Measurements from ENCODE around the gene MBD3.
A peak's percentile ranks its signal among the peaks of the same experiment; 100 is the strongest.

MBD3 gene

GRCh38 chr19:1631557-1632100 lies 39.0 kb upstream of the MBD3 start:
- Histone ChIP-seq H3K14ac (ENCODE audit: low read length) (no peak overlapping the region), H3K27me3 (ENCODE audit: control insufficient read depth in 3 of 3, insufficient read depth in 3 of 3, low read depth in 1 of 3, low read length in 3 of 3) (no peaks in the 10 kb centered on the region), H3K79me1 (ENCODE audit: low read depth, low read length) (peaks cover 53% of the 10 kb centered on the region), H3K9me3 (replicated peaks in 1 of 2; ENCODE audit: control insufficient read depth in 2 of 2, insufficient read depth in 1 of 2, low read depth in 1 of 2, low read length in 2 of 2) (peaks cover 5 to 9% of the 10 kb centered on the region in 2 donors), H3K4me1 (ENCODE audit: control insufficient read depth in 2 of 2, insufficient read depth in 1 of 2, low read depth in 1 of 2, low read length in 2 of 2) (no peaks in the 10 kb centered on the region), H3K18ac (ENCODE audit: low read length) (no peak overlapping the region), H3K4ac (ENCODE audit: low read length) (no peak overlapping the region), H3K27ac (replicated peaks; ENCODE audit: low read length) (no peak overlapping the region), H3K4me2 (ENCODE audit: insufficient read depth, low read length, poor library complexity, severe bottlenecking) (no peak overlapping the region), H3K4me3 (ENCODE audit: low read length in 2 of 2) (no peak overlapping the region), H2AFZ (ENCODE audit: low read length) (no peak overlapping the region), H3K36me3 (replicated peaks in 1 of 2; ENCODE audit: control insufficient read depth in 2 of 2, insufficient read depth in 2 of 2, low read length in 2 of 2) (peaks cover 43 to 79% of the 10 kb centered on the region in 2 donors), H3K9ac (ENCODE audit: low read depth, low read length, poor library complexity) (peak overlapping the region; percentile 30), H4K91ac (ENCODE audit: low read depth, low read length, poor library complexity) (no peak overlapping the region), H2AK5ac (ENCODE audit: low read depth, low read length) (no peak overlapping the region), H2BK5ac (ENCODE audit: low read length) (no peak overlapping the region), H2BK12ac (ENCODE audit: low read length) (peak overlapping the region; percentile 41), H3K23ac (ENCODE audit: low read depth, low read length, poor library complexity) (peak overlapping the region; percentile 12), H2BK120ac (ENCODE audit: low read depth, low read length) (no peak overlapping the region), H2BK15ac (ENCODE audit: low read length) (no peak overlapping the region), H4K8ac (ENCODE audit: low read depth, low read length) (no peak overlapping the region)
- DNase-seq (ENCODE audit: low spot score), result no peak
- no CpG with 5 or more reads among the region's 31 CpGs for WGBS, 2 donors (ENCODE audit: extremely low coverage in 2 of 2, insufficient read length in 2 of 2, insufficient replicate concordance in 1 of 2)

GRCh38 chr19:1630811-1631210 lies 38.1 kb upstream of the MBD3 start:
- WGBS, 2 donors (ENCODE audit: extremely low coverage in 2 of 2, insufficient read length in 2 of 2, insufficient replicate concordance in 1 of 2), result no CpG with 5 or more reads among the region's 17 CpGs
- peaks cover 50% of the 10 kb centered on the region for H3K79me1 ChIP-seq (ENCODE audit: low read depth, low read length)
- H3K18ac ChIP-seq (ENCODE audit: low read length), result no peak overlapping the region
- no peak overlapping the region for H3K27ac ChIP-seq (replicated peaks; ENCODE audit: low read length)
- H3K27me3 ChIP-seq (ENCODE audit: control insufficient read depth in 3 of 3, insufficient read depth in 3 of 3, low read depth in 1 of 3, low read length in 3 of 3), result no peaks in the 10 kb centered on the region
- no peak overlapping the region for H3K9ac ChIP-seq (ENCODE audit: low read depth, low read length, poor library complexity)
- no peak for DNase-seq (ENCODE audit: low spot score)
- no peak overlapping the region for H2BK5ac ChIP-seq (ENCODE audit: low read length)
- H3K23ac ChIP-seq (ENCODE audit: low read depth, low read length, poor library complexity), result no peak overlapping the region
- H4K91ac ChIP-seq (ENCODE audit: low read depth, low read length, poor library complexity), result no peak overlapping the region
- H2BK15ac ChIP-seq (ENCODE audit: low read length), result no peak overlapping the region
- H3K4ac ChIP-seq (ENCODE audit: low read length), result no peak overlapping the region
- peaks cover 42 to 79% of the 10 kb centered on the region in 2 donors for H3K36me3 ChIP-seq (replicated peaks in 1 of 2; ENCODE audit: control insufficient read depth in 2 of 2, insufficient read depth in 2 of 2, low read length in 2 of 2)
- no peak overlapping the region for H4K8ac ChIP-seq (ENCODE audit: low read depth, low read length)
- H3K14ac ChIP-seq (ENCODE audit: low read length), result no peak overlapping the region
- H3K9me3 ChIP-seq (replicated peaks in 1 of 2; ENCODE audit: control insufficient read depth in 2 of 2, insufficient read depth in 1 of 2, low read depth in 1 of 2, low read length in 2 of 2), result peaks cover 5 to 8% of the 10 kb centered on the region in 2 donors
- no peak overlapping the region for H2AFZ ChIP-seq (ENCODE audit: low read length)
- no peak overlapping the region for H3K4me3 ChIP-seq (ENCODE audit: low read length in 2 of 2)
- H2BK12ac ChIP-seq (ENCODE audit: low read length), result no peak overlapping the region
- H2BK120ac ChIP-seq (ENCODE audit: low read depth, low read length), result no peak overlapping the region
- H3K4me1 ChIP-seq (ENCODE audit: control insufficient read depth in 2 of 2, insufficient read depth in 1 of 2, low read depth in 1 of 2, low read length in 2 of 2), result no peaks in the 10 kb centered on the region
- no peak overlapping the region for H3K4me2 ChIP-seq (ENCODE audit: insufficient read depth, low read length, poor library complexity, severe bottlenecking)
- no peak overlapping the region for H2AK5ac ChIP-seq (ENCODE audit: low read depth, low read length)

GRCh38 chr19:1630012-1630411 lies 37.3 kb upstream of the MBD3 start:
- no peaks in the 10 kb centered on the region for H3K4me1 ChIP-seq (ENCODE audit: control insufficient read depth in 2 of 2, insufficient read depth in 1 of 2, low read depth in 1 of 2, low read length in 2 of 2)
- H3K4me3 ChIP-seq (ENCODE audit: low read length in 2 of 2), result no peak overlapping the region
- H3K14ac ChIP-seq (ENCODE audit: low read length), result no peak overlapping the region
- no peak overlapping the region for H2BK15ac ChIP-seq (ENCODE audit: low read length)
- DNase-seq (ENCODE audit: low spot score), result no peak
- no peak overlapping the region for H4K91ac ChIP-seq (ENCODE audit: low read depth, low read length, poor library complexity)
- peak overlapping the region; percentile 10 for H2BK12ac ChIP-seq (ENCODE audit: low read length)
- H4K8ac ChIP-seq (ENCODE audit: low read depth, low read length), result no peak overlapping the region
- no peaks in the 10 kb centered on the region for H3K27me3 ChIP-seq (ENCODE audit: control insufficient read depth in 3 of 3, insufficient read depth in 3 of 3, low read depth in 1 of 3, low read length in 3 of 3)
- H3K9ac ChIP-seq (ENCODE audit: low read depth, low read length, poor library complexity), result no peak overlapping the region
- H2AFZ ChIP-seq (ENCODE audit: low read length), result no peak overlapping the region
- H2AK5ac ChIP-seq (ENCODE audit: low read depth, low read length), result no peak overlapping the region
- no peak overlapping the region for H3K4ac ChIP-seq (ENCODE audit: low read length)
- H3K79me1 ChIP-seq (ENCODE audit: low read depth, low read length), result peaks cover 53% of the 10 kb centered on the region
- H2BK5ac ChIP-seq (ENCODE audit: low read length), result no peak overlapping the region
- H3K18ac ChIP-seq (ENCODE audit: low read length), result no peak overlapping the region
- no CpG with 5 or more reads among the region's 20 CpGs for WGBS, 2 donors (ENCODE audit: extremely low coverage in 2 of 2, insufficient read length in 2 of 2, insufficient replicate concordance in 1 of 2)
- no peak overlapping the region for H2BK120ac ChIP-seq (ENCODE audit: low read depth, low read length)
- H3K27ac ChIP-seq (replicated peaks; ENCODE audit: low read length), result no peak overlapping the region
- H3K36me3 ChIP-seq (replicated peaks in 1 of 2; ENCODE audit: control insufficient read depth in 2 of 2, insufficient read depth in 2 of 2, low read length in 2 of 2), result peaks cover 47 to 79% of the 10 kb centered on the region in 2 donors
- peak overlapping the region; percentile 73 for H3K23ac ChIP-seq (ENCODE audit: low read depth, low read length, poor library complexity)
- H3K4me2 ChIP-seq (ENCODE audit: insufficient read depth, low read length, poor library complexity, severe bottlenecking), result no peak overlapping the region
- peaks cover 3 to 4% of the 10 kb centered on the region in 2 donors for H3K9me3 ChIP-seq (replicated peaks in 1 of 2; ENCODE audit: control insufficient read depth in 2 of 2, insufficient read depth in 1 of 2, low read depth in 1 of 2, low read length in 2 of 2)

- no peak overlapping the region for H2BK5ac ChIP-seq (ENCODE audit: low read length)
- H3K18ac ChIP-seq (ENCODE audit: low read length), result no peak overlapping the region
- no peaks in the 10 kb centered on the region for H3K4me1 ChIP-seq (ENCODE audit: control insufficient read depth in 2 of 2, insufficient read depth in 1 of 2, low read depth in 1 of 2, low read length in 2 of 2)
- no peak overlapping the region for H3K27ac ChIP-seq (replicated peaks; ENCODE audit: low read length)
- H3K4ac ChIP-seq (ENCODE audit: low read length), result no peak overlapping the region
- no peak overlapping the region for H4K91ac ChIP-seq (ENCODE audit: low read depth, low read length, poor library complexity)
- no peak overlapping the region for H4K8ac ChIP-seq (ENCODE audit: low read depth, low read length)
- H3K4me3 ChIP-seq (ENCODE audit: low read length in 2 of 2), result no peak overlapping the region
- no peak overlapping the region for H3K14ac ChIP-seq (ENCODE audit: low read length)
- H3K9ac ChIP-seq (ENCODE audit: low read depth, low read length, poor library complexity), result peak overlapping the region; percentile 64
- no peak overlapping the region for H2AFZ ChIP-seq (ENCODE audit: low read length)
- no CpG with 5 or more reads among the region's 24 CpGs for WGBS, 2 donors (ENCODE audit: extremely low coverage in 2 of 2, insufficient read length in 2 of 2, insufficient replicate concordance in 1 of 2)
- H3K4me2 ChIP-seq (ENCODE audit: insufficient read depth, low read length, poor library complexity, severe bottlenecking), result no peak overlapping the region
- H3K23ac ChIP-seq (ENCODE audit: low read depth, low read length, poor library complexity), result no peak overlapping the region
- peaks cover 46% of the 10 kb centered on the region for H3K79me1 ChIP-seq (ENCODE audit: low read depth, low read length)
- H2BK120ac ChIP-seq (ENCODE audit: low read depth, low read length), result no peak overlapping the region
- H2AK5ac ChIP-seq (ENCODE audit: low read depth, low read length), result no peak overlapping the region
- peaks cover 47 to 79% of the 10 kb centered on the region in 2 donors for H3K36me3 ChIP-seq (replicated peaks in 1 of 2; ENCODE audit: control insufficient read depth in 2 of 2, insufficient read depth in 2 of 2, low read length in 2 of 2)
- no peak for DNase-seq (ENCODE audit: low spot score)
- no peaks in the 10 kb centered on the region for H3K27me3 ChIP-seq (ENCODE audit: control insufficient read depth in 3 of 3, insufficient read depth in 3 of 3, low read depth in 1 of 3, low read length in 3 of 3)
- no peaks in the 10 kb centered on the region for H3K9me3 ChIP-seq (replicated peaks in 1 of 2; ENCODE audit: control insufficient read depth in 2 of 2, insufficient read depth in 1 of 2, low read depth in 1 of 2, low read length in 2 of 2)
- no peak overlapping the region for H2BK12ac ChIP-seq (ENCODE audit: low read length)
- no peak overlapping the region for H2BK15ac ChIP-seq (ENCODE audit: low read length)
Observed at GRCh38 chr19:1629256-1629808, 36.7 kb upstream of the MBD3 start.

Measured in neuronal stem cell (in vitro differentiated cells).